Inferior parietal cortex (tissue), 1 donor: Measurements from ENCODE around the gene PPP1CB.
A peak's percentile ranks its signal among the peaks of the same experiment; 100 is the strongest.
"Not testable (repeated sequence)": the region's sequence is repeated elsewhere in the genome, so short reads cannot be mapped to it uniquely, and the experiment has no call there.

ENCODE experiments used
- DNase-seq: peaks from one replicate; pipeline ENCODE4 v3.0.0-alpha.2; 2016; ENCODE audit errors: extremely low spot score

The PPP1CB gene

DNA sequence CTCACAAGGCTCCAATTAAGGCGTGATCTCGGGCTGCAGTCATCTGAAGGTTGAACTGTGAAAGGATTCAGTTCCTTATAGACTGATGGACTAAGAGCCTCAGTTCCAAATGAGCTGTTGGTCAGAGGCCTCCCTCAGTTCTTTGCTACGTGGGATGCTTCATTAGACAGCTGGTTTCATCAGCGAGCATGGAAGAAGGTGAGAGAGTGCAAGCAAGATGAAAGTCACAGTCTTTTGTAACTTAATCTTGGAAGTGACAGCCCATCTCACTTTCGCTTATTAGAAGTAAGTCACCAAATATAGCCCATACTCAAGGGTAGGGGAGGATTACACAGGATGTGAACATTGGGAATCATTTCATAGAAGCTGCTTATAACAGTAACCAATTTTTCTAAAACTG is 26.8 kb downstream of the PPP1CB start:
- no peak for DNase-seq

DNA sequence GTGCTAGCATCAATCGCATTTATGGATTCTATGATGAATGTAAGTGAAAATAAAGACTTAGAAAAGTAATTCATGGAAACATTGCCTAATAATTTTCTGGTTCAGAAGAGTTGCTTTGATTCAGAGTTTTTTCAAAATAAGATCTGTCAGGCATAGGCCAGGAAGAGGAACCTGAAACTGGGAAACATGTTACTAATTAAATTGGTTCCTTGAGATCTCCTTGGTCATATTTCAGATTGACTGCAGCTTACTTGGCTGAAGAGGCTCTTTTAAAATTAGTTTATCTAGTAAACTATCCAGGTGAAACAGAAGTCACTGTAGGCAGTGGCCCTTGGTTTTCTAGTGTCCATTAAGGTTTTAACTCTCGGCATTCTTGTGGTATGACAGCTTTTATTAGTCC is 27.4 kb downstream of the PPP1CB start:
- no peak for DNase-seq

DNA sequence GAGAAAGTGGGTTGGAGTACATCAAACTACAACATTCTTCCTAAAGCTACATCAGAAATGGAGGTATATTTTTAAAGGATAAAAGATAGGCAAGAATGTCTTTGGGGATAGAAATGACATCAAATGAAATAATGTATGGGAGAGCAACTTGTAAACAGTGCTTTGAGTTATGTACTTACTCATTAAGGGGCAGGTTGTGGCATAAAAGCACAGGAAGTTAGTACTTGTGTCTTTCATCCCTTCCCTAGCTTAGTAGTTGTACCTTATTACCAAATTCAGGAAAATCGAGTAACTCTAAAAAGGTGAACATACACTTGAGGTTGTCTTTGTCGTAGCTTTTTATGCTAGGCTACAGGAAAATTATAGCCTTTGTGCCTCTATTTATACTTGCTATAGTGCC is 28.9 kb downstream of the PPP1CB start:
- no peak for DNase-seq

DNA sequence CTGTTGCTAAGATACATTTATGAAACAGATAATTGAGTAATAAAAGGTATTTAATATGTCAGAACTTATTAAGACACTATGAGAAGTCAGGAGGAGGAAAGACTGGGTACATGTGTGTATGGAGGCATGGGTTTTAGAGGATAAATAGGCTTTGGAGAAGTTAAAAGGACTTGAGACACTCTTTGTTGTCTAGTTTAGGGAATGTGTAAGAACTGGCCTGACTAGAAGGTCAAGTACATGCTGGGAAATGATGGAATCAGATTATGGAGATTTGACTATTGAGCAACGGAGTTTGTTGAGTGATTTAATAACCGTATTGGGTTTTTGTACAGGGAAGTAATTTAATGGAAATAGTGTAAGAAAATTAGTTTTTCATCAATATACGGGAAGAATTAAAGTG is 30.8 kb downstream of the PPP1CB start:
- DNase-seq = no peak

DNA sequence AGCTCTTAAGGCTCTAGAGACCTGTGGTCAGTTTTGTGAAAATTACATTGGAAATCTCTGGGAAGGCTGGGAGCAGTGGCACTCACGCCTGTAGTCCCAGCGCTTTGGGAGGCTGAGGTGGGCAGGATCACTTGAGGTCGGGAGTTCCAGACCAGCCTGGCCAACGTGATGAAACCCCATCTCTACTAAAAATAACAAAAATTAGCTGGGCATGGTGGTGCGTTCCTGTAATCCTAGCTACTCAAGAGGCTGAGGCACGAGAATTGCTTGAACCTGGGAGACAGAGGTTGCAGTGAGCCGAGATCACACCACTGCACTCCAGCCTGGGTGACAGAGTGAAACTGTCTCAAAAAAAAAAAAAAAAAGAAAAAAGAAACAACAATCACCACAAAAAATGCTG is 32.9 kb downstream of the PPP1CB start:
- not testable (repeated sequence) for DNase-seq

DNA sequence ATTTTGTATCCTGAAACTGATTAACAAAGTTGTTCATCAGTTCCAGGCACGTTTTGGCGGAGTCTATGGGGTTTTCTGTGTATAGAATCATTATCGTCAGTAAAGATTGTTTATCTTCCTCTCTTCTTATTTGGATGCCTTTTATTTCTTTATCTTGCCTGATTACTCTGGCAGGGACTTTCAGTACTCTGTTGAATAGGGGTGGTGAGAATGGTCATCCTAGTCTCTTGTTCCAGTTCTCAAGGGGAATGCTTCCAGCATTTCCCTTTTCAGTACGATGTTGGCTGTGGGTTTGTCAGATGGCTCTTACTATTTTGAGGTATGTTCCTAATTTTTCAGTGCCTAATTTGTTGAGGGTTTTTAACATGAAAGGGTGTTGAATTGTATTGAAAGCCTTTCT is 45.0 kb downstream of the PPP1CB start:
- DNase-seq = no peak

DNA sequence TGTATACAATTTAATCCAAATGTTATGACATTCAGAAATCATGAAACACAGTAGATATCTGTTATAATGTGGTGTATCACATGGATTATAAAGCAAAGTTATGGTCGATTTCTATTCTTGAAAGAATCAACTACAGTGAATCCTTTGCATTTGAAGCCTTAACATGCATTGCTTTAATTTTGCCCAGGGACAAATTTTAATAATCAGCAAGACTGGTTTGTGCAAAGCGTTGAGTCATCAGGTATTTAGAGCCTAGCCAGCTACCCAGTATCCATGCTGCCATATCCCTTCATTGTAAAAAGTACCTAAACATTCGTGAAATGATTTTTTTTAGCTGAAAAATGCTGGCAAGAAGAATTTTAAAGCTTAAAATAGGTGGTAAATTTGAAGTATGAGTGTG is 50.1 kb downstream of the PPP1CB start:
- DNase-seq = no peak

DNA sequence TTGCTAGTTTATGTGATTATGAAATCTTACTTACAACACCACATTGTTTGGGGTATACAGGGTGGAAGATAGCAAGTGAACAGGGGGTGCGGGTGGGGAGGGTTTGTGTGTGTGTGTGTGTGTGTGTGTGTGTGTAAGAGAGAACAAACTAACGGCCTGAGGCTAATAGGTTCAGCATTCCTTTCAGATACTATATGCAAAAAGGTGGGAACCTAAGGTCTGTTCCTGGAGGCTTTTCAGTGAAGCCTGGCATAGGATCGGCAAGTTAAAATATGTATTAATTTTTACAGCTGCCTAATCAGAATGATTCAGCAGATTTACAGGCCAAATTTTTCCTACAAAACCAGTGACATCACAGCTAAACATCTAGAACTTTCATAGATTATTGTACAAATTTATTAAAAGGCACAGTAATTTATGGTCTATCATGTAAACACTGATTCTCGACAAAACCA is 51.4 kb downstream of the PPP1CB start:
- DNase-seq = no peak

DNA sequence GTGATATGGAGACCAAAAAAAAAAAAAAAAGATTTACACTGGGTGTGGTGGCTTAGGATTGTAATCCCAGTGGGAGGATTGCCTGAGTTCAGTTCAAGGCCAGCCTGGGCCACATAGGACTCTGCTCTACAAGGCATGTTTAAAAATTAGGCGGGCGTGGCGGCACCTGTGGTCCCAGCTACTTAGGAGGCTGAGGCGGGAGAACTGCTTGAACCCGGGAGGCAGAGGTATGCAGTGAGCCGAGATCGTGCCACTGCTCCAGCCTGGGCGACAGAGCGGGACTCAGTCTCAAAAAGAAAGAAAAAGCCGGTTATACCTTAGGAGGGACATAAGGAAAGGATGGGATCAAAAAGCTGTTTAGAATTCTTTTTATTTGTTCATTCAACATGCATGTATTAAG is 58.3 kb downstream of the PPP1CB start:
- DNase-seq = no peak

DNA sequence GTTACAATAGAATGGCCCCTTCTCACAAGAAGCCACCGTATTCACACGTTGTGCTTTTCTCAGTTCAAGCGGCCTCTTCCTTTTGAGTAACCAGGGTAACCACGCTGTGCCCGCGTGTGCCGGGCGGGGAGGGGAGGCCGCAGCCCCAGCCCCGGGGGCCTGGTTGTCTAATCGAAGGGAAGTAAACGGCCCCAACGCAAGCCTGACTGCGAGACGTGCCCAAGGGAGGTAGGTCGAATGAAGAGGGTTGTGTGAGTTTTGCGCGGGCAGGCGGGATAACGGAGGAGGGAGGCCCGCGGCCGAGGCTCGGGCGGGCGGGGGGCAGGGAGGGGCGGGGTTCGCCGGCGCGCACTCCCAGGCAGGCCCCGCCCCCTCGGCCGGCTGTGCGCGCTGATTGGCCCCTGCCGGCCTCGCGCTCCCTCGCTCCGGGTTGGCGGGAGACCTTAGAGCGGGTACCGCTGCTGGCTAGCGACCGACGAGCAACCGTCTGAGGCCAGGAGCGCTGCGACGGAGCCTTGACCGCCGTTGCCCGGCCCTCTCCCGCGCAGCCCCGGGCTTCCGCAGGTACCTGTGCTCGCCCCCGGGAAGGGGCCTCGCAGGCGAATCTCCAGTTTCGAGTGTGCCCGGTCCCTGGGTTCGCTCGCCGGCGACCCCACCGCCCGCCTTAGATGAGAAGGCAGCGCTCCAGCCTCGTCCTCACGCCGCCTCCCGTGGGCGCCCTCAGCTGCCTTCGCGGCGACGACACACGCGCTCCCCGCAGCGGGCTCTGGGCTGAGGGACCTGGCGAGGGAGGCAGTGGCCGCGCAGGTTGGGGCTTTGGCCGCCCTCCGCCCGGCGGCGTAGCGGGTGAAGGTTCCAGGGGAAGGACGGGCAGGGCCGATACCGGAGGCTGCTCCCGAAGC is 59.0 kb downstream of the PPP1CB start, which contains the start of gene SPDYA:
SPDYA (plus strand) TSS at position 451 of the 902 bp plus-strand sequence. CDS start 5,181 bp downstream, outside the sequence.
- no peak for DNase-seq

DNA sequence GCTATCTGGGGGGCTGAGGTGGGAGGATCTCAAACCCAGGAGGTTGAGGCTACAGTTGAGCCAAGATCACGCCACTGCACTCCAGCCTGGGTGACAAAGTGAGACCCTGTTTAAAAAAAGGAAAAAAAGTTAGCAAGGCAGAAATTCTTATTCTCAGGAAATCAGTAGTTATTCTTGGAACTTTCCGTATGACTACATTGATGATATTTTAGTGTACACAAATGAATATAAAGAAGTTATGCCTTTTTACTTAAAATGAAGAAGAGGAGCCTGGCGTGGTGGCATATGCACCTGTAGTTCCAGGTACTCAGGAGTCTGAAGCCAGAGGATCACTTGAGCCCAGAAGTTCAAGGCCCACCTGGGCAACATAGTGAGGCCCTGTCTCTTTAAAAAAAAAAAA is 66.4 kb downstream of the PPP1CB start:
- no peak for DNase-seq

DNA sequence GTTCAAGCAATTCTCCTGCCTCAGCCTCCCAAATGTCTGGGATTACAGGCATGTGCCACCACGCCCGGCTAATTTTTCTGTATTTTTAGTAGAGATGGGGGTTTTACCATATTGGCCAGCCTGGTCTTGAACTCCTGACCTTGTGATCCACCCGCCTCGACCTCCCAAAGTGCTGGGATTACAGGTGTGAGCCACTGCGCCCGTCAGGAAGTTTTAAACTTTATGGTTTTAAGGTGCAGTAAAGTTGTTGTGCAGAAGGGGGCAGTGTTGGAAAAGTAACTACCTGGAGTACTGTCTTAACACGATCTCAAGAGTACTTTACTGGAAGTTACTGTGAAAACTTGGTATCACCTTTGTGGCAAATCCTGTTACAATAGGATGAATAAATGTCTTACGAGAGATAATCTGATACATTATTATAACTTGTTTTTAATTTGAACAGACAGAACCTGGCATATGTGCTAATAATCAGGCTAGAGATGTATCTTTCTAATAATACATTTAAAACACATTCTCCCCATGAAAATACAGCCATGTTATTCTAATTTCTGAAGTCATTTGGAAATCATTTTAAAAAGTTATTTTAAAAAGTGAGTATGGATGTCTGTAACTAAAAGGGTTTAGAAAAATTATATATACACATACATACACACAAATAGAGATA is 69.8 kb downstream of the PPP1CB start:
- DNase-seq = peak; percentile 75

DNA sequence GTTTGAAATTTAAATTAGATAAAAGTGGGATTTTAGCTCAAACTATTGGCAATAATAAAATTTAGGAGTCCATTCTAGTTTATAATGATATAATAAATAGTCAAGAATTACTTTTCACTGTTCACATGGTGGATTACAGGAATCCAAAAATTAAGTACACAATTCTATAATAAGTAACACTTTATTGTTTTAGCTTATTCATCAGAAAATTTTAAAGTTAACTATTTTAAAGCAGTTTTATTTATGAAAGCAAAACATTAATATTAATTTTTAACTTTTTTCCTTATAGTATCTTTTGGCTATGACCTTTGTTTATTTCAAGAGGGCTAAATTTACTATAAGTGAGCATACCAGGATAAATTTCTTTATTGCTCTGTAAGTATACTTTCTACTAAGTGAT is 70.4 kb downstream of the PPP1CB start:
- no peak for DNase-seq

DNA sequence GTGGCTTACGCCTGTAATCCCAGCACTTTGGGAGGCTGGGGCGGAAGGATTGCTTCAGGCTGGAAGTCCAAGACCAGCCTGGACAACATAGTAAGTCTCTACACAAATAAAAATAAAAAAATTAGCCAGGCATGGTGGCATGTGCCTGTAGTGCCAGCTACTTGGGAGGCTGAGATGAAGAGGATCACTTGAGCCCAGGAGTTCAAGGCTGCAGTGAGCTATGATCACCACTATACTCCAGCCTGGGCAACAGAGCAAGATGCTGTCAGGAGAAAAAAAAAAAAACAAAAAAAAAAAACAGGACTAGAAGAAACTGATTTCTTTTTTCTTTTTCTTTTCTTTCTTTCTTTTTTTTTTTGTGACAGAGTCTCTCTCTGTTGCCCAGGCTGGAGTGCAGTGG is 72.6 kb downstream of the PPP1CB start:
- no peak for DNase-seq

DNA sequence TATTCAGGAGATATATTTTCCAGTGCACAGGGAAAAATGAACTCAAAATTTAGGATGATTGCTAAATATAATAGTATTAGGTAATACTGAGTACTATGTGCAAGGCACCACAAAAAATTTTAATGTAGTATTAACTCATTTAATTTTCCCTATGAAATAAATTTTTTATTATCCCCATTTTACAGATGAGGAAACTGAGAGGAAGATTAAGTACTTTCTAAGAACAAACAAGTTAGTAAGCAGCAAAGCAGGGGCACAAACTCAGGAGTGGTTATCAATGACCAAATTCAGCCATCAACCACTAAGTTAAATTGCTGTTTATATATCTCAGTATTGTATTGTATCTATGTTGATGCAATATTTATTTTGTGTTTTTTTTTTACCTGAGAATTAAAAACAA is 73.2 kb downstream of the PPP1CB start:
- DNase-seq = no peak

DNA sequence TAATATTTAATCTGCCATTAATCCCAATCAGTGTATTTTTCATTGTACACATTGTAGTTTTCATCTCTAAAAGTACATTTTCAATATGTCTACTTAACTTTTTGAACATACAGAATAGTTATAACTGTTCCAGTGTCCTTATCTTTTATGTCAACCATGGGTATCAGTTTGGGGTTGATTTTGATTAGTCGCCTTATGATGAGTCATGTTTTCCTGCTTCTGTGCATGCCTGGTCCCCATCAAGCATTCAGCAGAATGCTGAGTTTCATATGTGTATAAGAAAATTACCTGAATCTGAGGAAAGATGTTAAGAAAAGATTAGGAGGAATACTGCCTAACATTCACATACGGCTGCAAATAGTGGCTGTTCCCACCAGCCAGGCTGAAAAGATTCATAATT is 76.8 kb downstream of the PPP1CB start:
- no peak for DNase-seq

DNA sequence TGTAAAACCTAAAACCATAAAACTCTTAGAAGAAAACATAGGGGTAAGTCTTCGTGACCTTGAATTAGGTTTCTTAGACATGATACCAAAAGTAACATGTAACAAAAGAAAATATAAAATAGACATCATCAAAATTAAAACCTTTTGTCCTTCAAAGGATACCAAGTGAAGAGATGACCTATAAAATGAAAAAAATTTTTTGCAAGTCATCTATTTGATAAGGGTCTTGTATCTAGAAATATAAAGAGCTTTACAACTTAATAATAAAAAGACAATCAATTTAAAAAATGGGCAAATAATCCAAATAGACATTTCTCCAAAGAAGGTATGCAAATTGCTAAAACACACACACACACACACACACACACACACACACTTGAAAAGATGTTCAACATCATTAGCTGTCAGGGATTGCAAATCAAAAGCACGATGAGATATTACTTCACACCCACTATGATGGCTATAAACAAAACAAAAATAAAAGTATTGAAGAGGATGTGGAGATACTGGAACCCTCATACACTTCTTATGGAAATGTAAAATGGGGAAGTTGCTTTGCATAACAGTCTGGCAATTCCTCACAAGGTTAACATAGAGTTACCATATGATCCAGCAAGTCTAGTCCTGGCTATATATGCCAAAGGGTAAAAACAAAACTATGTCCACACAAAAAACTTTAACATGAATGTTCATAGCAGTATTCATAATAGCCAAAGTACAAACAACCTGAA is 82.3 kb downstream of the PPP1CB start:
- DNase-seq = no peak

DNA sequence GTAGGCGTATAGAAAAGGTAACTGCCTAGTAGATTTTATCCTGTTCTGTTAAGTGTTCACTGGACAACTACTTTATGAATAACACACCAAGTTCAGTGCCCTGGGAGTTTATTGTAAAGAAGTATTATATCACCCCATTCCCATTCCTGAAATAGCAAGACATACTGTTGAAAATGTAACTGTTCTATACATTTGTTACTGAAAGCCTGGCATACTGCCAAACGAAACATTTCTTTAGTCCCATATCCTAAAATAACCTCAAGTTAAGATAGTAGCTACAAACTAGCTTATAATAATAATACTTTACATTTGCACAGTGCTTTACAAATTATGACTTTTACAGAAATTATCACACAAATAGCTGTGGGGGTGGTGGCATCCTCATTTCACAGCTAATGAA is 84.2 kb downstream of the PPP1CB start:
- DNase-seq = no peak

DNA sequence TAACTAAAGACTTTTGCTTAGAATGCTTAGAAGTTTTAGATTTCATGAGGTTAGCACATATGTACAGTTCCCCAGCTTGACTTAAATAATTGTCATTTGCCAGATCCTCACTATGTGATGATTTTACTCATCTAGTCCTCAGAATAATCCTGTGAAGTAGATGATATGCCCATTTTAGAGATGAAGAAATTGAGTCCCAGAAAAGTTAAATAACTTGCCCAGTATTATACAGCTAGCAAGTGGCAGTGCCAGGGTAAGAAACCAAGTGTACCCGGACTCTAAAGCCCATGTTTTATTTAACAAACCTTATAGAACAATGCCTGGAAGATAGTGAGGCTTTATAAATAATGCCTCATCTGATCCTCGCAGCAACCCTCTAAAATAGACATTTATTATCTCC is 87.3 kb downstream of the PPP1CB start:
- DNase-seq = no peak

DNA sequence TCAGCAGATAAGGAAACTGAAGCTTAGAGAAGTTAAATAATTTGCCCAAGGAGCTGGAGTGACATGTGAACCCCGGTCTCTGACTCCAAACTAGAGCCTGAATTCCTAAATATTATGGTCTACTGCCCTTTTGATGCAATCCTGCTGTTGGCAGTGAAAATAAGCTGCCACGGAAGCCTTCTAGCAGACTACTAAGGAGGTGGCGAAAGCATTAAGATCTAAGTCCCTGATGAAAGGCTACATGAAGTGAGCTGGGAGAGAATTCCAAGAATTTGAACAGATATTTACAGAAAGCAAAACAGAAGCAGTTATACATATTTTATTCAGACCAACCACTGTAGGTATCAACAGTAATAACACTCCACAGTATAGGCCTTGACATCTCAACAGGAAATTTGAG is 90.4 kb downstream of the PPP1CB start:
- DNase-seq = no peak
